SK-N-SH treated with all-trans-retinoic acid at 6 μM for 48 hours (cell line): ENCODE measurements around the gene SCG3.
A peak's percentile ranks its signal among the peaks of the same experiment; 100 is the strongest.

Source experiments
- ATAC-seq: fragments of 200-7000 bp; cut with Tn5 transposase; 3 replicates; pipeline ENCODE4 v1.9.1; 2020; ENCODE audit warnings: mild to moderate bottlenecking, moderate library complexity
- ARNTL ChIP-seq: fragments of 450-650 bp; formaldehyde crosslinking; IDR thresholded peaks from 2 replicates; pipeline ENCODE4 v1.5.0; 2020; ENCODE audit warnings: low read depth, mild to moderate bottlenecking, moderate library complexity, borderline replicate concordance
- BACH2 ChIP-seq: fragments of 250-450 bp; sonication (Bioruptor Pico); IDR thresholded peaks from 2 replicates; pipeline ENCODE4 v1.9.0; 2021; ENCODE audit warnings: mild to moderate bottlenecking, borderline replicate concordance
- CSDC2 ChIP-seq: fragments of 250-450 bp; sonication (Bioruptor Pico); IDR thresholded peaks from 2 replicates; pipeline ENCODE4 v1.5.0; 2020; ENCODE audit warnings: mild to moderate bottlenecking, moderate library complexity
- ESRRG ChIP-seq: fragments of 250-450 bp; sonication (Bioruptor Pico); IDR thresholded peaks from 2 replicates; pipeline ENCODE4 v1.6.1; 2021; ENCODE audit warnings: mild to moderate bottlenecking
- GLIS3 ChIP-seq: fragments of 250-450 bp; sonication (Bioruptor Pico); IDR thresholded peaks from 2 replicates; pipeline ENCODE4 v1.5.0; 2020; ENCODE audit warnings: mild to moderate bottlenecking, moderate library complexity
- ISL1 ChIP-seq: fragments of 250-450 bp; sonication (Bioruptor Pico); IDR thresholded peaks from 2 replicates; pipeline ENCODE4 v2.1.2; 2022; ENCODE audit warnings: mild to moderate bottlenecking, moderate library complexity
- OSR1 ChIP-seq: fragments of 250-450 bp; sonication (Bioruptor Pico); IDR thresholded peaks from 2 replicates; pipeline ENCODE4 v1.8.0; 2022; ENCODE audit warnings: moderate library complexity, mild to moderate bottlenecking, inconsistent platforms
- PATZ1 ChIP-seq: fragments of 250-450 bp; sonication (Bioruptor Pico); IDR thresholded peaks from 2 replicates; pipeline ENCODE4 v1.8.0; 2020; ENCODE audit warnings: mild to moderate bottlenecking, moderate library complexity, borderline replicate concordance
- POU6F1 ChIP-seq: fragments of 250-450 bp; sonication (Bioruptor Pico); IDR thresholded peaks from 2 replicates; pipeline ENCODE4 v1.8.0; 2021; ENCODE audit warnings: low read depth, mild to moderate bottlenecking, moderate library complexity, borderline replicate concordance
- PPARA ChIP-seq: fragments of 250-450 bp; sonication (Bioruptor Pico); IDR thresholded peaks from 2 replicates; pipeline ENCODE4 v1.5.0; 2020; ENCODE audit warnings: mild to moderate bottlenecking, borderline replicate concordance
- RARB ChIP-seq: fragments of 250-450 bp; sonication (Bioruptor Pico); IDR thresholded peaks from 2 replicates; pipeline ENCODE4 v1.8.0; 2021; ENCODE audit warnings: mild to moderate bottlenecking, moderate library complexity
- SNAI2 ChIP-seq: fragments of 250-450 bp; sonication (Bioruptor Pico); IDR thresholded peaks from 2 replicates; pipeline ENCODE4 v1.5.0; 2020; ENCODE audit warnings: mild to moderate bottlenecking, moderate library complexity
- TCF4 ChIP-seq: fragments of 250-450 bp; sonication (Bioruptor Pico); IDR thresholded peaks from 2 replicates; pipeline ENCODE4 v1.8.0; 2021; ENCODE audit warnings: mild to moderate bottlenecking, moderate library complexity, borderline replicate concordance
- ZC3H10 ChIP-seq: fragments of 250-450 bp; sonication (Bioruptor Pico); IDR thresholded peaks from 2 replicates; pipeline ENCODE4 v1.5.1; 2021; ENCODE audit warnings: mild to moderate bottlenecking, moderate library complexity
- ZFP3 ChIP-seq: fragments of 250-450 bp; sonication (Bioruptor Pico); IDR thresholded peaks from 2 replicates; pipeline ENCODE4 v1.5.0; 2020; ENCODE audit warnings: mild to moderate bottlenecking, moderate library complexity
- ZFP30 ChIP-seq: fragments of 450-650 bp; formaldehyde crosslinking; IDR thresholded peaks from 2 replicates; pipeline ENCODE4 v1.5.0; 2022; ENCODE audit warnings: mild to moderate bottlenecking, moderate library complexity
- ZNF565 ChIP-seq: fragments of 450-650 bp; formaldehyde crosslinking; conservative IDR thresholded peaks from 2 replicates; pipeline ENCODE4 v1.5.0; 2020; ENCODE audit warnings: low read depth, mild to moderate bottlenecking, moderate library complexity
- ZNF70 ChIP-seq: fragments of 450-650 bp; formaldehyde crosslinking; IDR thresholded peaks from 2 replicates; pipeline ENCODE4 v1.5.0; 2020; ENCODE audit warnings: mild to moderate bottlenecking, moderate library complexity
- ZNF8 ChIP-seq: fragments of 450-650 bp; formaldehyde crosslinking; IDR thresholded peaks from 2 replicates; pipeline ENCODE4 v1.5.0; 2020; ENCODE audit warnings: mild to moderate bottlenecking, moderate library complexity
- TF ChIP-seq, protein P1 (sequence below): fragments of 250-450 bp; sonication (Bioruptor Pico); IDR thresholded peaks from 2 replicates; pipeline ENCODE4 v1.5.0; 2020; ENCODE audit warnings: mild to moderate bottlenecking, moderate library complexity
- TF ChIP-seq, protein P2 (sequence below): fragments of 250-450 bp; sonication (Bioruptor Pico); IDR thresholded peaks from 2 replicates; pipeline ENCODE4 v1.5.1; 2020; ENCODE audit warnings: low read depth, mild to moderate bottlenecking, moderate library complexity
- TF ChIP-seq, protein P3 (sequence below): fragments of 250-450 bp; sonication (Bioruptor Pico); IDR thresholded peaks from 2 replicates; pipeline ENCODE4 v1.5.1; 2021; ENCODE audit warnings: mild to moderate bottlenecking, moderate library complexity

The SCG3 gene

DNA sequence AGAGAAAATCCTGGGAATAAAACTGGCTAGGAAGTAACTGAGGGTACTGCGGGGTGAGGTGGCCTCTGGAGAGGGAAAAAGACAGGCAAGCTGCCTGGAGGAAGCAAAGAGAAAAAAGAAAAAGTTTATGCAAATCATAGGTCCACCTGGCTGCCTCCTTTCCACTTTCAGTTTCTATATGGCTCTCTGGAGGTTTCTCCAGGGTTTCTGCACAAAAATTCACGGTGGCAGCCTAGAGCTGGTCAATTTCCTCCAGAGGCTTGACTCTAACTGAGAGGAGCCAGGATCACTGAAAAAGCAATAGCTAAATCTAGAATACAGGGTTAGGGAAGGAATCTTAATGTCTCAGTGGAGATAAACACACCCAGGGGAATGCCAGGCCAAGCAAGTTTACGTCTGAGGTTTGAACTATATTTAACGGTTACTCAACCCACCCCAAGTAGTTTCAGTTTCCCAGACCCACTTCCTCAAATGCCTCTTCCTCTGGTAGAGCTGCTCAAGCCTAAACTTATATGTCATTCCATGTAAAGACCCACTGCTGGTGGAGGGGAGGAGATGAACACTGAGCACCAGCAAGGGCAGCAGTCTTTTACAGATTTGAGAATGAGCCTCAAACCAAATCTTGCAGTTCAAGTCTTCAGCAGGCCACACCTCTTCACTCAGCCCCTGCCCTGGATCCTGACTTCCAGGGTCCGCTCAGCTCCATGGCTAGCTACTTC is 50.4 kb downstream of the SCG3 start:
- TF ChIP-seq GLIS3 (CRISPR knock-in tag) (no peak), ESRRG (no peak), OSR1 (CRISPR knock-in tag) (no peak), ZNF8 (CRISPR knock-in tag) (no peak), ARNTL (CRISPR knock-in tag) (no peak), PPARA (no peak), SNAI2 (CRISPR knock-in tag) (no peak), BACH2 (CRISPR knock-in tag) (no peak), ZFP3 (CRISPR knock-in tag) (no peak), ZFP30 (CRISPR knock-in tag) (no peak), CSDC2 (CRISPR knock-in tag) (no peak), POU6F1 (no peak)
- TF ChIP-seq, protein P1, sequence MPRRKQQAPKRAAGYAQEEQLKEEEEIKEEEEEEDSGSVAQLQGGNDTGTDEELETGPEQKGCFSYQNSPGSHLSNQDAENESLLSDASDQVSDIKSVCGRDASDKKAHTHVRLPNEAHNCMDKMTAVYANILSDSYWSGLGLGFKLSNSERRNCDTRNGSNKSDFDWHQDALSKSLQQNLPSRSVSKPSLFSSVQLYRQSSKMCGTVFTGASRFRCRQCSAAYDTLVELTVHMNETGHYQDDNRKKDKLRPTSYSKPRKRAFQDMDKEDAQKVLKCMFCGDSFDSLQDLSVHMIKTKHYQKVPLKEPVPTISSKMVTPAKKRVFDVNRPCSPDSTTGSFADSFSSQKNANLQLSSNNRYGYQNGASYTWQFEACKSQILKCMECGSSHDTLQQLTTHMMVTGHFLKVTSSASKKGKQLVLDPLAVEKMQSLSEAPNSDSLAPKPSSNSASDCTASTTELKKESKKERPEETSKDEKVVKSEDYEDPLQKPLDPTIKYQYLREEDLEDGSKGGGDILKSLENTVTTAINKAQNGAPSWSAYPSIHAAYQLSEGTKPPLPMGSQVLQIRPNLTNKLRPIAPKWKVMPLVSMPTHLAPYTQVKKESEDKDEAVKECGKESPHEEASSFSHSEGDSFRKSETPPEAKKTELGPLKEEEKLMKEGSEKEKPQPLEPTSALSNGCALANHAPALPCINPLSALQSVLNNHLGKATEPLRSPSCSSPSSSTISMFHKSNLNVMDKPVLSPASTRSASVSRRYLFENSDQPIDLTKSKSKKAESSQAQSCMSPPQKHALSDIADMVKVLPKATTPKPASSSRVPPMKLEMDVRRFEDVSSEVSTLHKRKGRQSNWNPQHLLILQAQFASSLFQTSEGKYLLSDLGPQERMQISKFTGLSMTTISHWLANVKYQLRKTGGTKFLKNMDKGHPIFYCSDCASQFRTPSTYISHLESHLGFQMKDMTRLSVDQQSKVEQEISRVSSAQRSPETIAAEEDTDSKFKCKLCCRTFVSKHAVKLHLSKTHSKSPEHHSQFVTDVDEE (CRISPR knock-in tag), result no peak
- TF ChIP-seq, protein P2, sequence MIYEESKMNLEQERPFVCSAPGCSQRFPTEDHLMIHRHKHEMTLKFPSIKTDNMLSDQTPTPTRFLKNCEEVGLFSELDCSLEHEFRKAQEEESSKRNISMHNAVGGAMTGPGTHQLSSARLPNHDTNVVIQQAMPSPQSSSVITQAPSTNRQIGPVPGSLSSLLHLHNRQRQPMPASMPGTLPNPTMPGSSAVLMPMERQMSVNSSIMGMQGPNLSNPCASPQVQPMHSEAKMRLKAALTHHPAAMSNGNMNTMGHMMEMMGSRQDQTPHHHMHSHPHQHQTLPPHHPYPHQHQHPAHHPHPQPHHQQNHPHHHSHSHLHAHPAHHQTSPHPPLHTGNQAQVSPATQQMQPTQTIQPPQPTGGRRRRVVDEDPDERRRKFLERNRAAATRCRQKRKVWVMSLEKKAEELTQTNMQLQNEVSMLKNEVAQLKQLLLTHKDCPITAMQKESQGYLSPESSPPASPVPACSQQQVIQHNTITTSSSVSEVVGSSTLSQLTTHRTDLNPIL (CRISPR knock-in tag), result no peak
- TF ChIP-seq, protein P3, sequence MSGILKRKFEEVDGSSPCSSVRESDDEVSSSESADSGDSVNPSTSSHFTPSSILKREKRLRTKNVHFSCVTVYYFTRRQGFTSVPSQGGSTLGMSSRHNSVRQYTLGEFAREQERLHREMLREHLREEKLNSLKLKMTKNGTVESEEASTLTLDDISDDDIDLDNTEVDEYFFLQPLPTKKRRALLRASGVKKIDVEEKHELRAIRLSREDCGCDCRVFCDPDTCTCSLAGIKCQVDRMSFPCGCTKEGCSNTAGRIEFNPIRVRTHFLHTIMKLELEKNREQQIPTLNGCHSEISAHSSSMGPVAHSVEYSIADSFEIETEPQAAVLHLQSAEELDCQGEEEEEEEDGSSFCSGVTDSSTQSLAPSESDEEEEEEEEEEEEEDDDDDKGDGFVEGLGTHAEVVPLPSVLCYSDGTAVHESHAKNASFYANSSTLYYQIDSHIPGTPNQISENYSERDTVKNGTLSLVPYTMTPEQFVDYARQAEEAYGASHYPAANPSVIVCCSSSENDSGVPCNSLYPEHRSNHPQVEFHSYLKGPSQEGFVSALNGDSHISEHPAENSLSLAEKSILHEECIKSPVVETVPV (CRISPR knock-in tag), result no peak
- no peak for ATAC-seq

DNA sequence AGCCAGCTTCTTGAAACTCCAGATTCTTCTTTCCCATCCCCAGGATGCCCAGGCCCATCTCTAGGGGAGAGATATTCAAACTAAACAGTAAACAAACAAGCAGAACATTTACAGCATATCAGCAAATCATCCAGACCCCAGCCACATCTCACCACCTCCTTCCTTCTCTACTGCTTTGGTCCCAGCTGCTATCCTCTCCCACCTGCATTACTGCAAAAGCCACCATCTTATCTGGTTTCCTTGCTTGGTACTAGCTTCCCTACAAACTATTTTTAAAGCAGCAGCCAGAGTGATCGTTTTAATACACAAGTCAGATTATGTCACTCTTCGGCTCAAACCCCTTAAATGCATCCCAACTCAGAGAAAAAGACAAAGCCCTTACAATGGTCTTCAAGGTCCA is 51.3 kb downstream of the SCG3 start:
- ATAC-seq, result no peak
- TF ChIP-seq RARB (CRISPR knock-in tag) (no peak), ZC3H10 (CRISPR knock-in tag) (no peak), GLIS3 (CRISPR knock-in tag) (no peak), OSR1 (CRISPR knock-in tag) (no peak), POU6F1 (no peak), ESRRG (no peak), TCF4 (CRISPR knock-in tag) (no peak), SNAI2 (CRISPR knock-in tag) (no peak)

- TF ChIP-seq RARB (CRISPR knock-in tag), result no peak
- no peak for TF ChIP-seq PATZ1 (CRISPR knock-in tag)
- TF ChIP-seq ZFP30 (CRISPR knock-in tag), result no peak
- no peak for TF ChIP-seq ISL1
- TF ChIP-seq ZNF70, result no peak
- TF ChIP-seq ZNF565 (CRISPR knock-in tag), result no peak
- TF ChIP-seq ZFP3 (CRISPR knock-in tag), result no peak
- no peak for TF ChIP-seq GLIS3 (CRISPR knock-in tag)
- TF ChIP-seq, protein P3 (CRISPR knock-in tag), result no peak
- no peak for TF ChIP-seq POU6F1
- no peak for TF ChIP-seq ESRRG
- no peak for TF ChIP-seq ZNF8 (CRISPR knock-in tag)
- TF ChIP-seq, all 23 proteins: peak for 0
- ATAC-seq, result peak; percentile 35; the same call in 1 of the 3 replicates
Observed at GRCh38 chr15:51735228-51736010, 54.1 kb downstream of the SCG3 start.
